ENCODE data around the gene OR5AU1.
A peak's percentile ranks its signal among the peaks of the same experiment; 100 is the strongest.
"Not testable (repeated sequence)": the region's sequence is repeated elsewhere in the genome, so short reads cannot be mapped to it uniquely, and the experiment has no call there.

OR5AU1 gene

GRCh38 chr14:21160061-21160610 is 4.3 kb upstream of the OR5AU1 start:
- DNase-seq (ENCODE audit: low read depth) = no peak
- in situ Hi-C loops (cut with HindIII; ENCODE audit: low sequenced_read_pairs) = no loop called here
- TF ChIP-seq CTCF (IDR thresholded peaks at IDR 0.05; ENCODE audit: low read depth, low read length, missing control alignments) = no peak
- no peak overlapping the region for H3K4me3 ChIP-seq (ENCODE audit: low read depth, low read length)

- in situ Hi-C loops (cut with HindIII; ENCODE audit: low sequenced_read_pairs) = loop anchor here (5.0 kb wide), 1 partner anchor 51 kb away; no protein-coding TSS in a partner anchor
- not testable (repeated sequence) for DNase-seq (ENCODE audit: low read depth); H3K4me3 ChIP-seq (ENCODE audit: low read depth, low read length)
These were observed 2.3 kb upstream of the OR5AU1 start for GRCh38 chr14:21158175-21158574.

- in situ Hi-C loops (cut with HindIII; ENCODE audit: low sequenced_read_pairs) = no loop called here
- no peak for TF ChIP-seq CTCF (IDR thresholded peaks at IDR 0.05; ENCODE audit: low read depth, low read length, missing control alignments)
- H3K4me3 ChIP-seq (ENCODE audit: low read depth, low read length) = no peak overlapping the region
- no peak for DNase-seq (ENCODE audit: low read depth)
These were observed 6.1 kb downstream of the OR5AU1 start for GRCh38 chr14:21149641-21150367.

GRCh38 chr14:21145437-21145836 is 10.4 kb downstream of the OR5AU1 start:
- no peak for TF ChIP-seq CTCF (IDR thresholded peaks at IDR 0.05; ENCODE audit: low read depth, low read length, missing control alignments)
- in situ Hi-C loops (cut with HindIII; ENCODE audit: low sequenced_read_pairs) = no loop called here
- DNase-seq (ENCODE audit: low read depth) = no peak
- H3K4me3 ChIP-seq (ENCODE audit: low read depth, low read length) = no peak overlapping the region

- DNase-seq (ENCODE audit: low read depth) = no peak
- in situ Hi-C loops (cut with HindIII; ENCODE audit: low sequenced_read_pairs) = no loop called here
- no peak for TF ChIP-seq CTCF (IDR thresholded peaks at IDR 0.05; ENCODE audit: low read depth, low read length, missing control alignments)
- H3K4me3 ChIP-seq (ENCODE audit: low read depth, low read length) = no peak overlapping the region
These were observed 13.5 kb downstream of the OR5AU1 start for GRCh38 chr14:21142357-21142756.

GRCh38 chr14:21136024-21136423 is 19.8 kb downstream of the OR5AU1 start:
- TF ChIP-seq CTCF (IDR thresholded peaks at IDR 0.05; ENCODE audit: low read depth, low read length, missing control alignments) = peak; percentile 60
- in situ Hi-C loops (cut with HindIII; ENCODE audit: low sequenced_read_pairs) = no loop called here
- DNase-seq (ENCODE audit: low read depth) = no peak
- no peak overlapping the region for H3K4me3 ChIP-seq (ENCODE audit: low read depth, low read length)

GRCh38 chr14:21133901-21134300 is 22.0 kb downstream of the OR5AU1 start:
- no peak for DNase-seq (ENCODE audit: low read depth)
- no peak overlapping the region for H3K4me3 ChIP-seq (ENCODE audit: low read depth, low read length)
- in situ Hi-C loops (cut with HindIII; ENCODE audit: low sequenced_read_pairs) = no loop called here
- TF ChIP-seq CTCF (IDR thresholded peaks at IDR 0.05; ENCODE audit: low read depth, low read length, missing control alignments) = no peak
